SK-N-SH (cell line): ENCODE measurements around the gene TMX2. TPM values are rescaled to one million over a fixed set of nuclear protein-coding genes. Genes with fewer than 3 reads are reported as not detected.

Experiments
- CTCF ChIA-PET: fragments of 300-600, 350-600 bp; formaldehyde crosslinking; extraction: SDS; loops from one replicate; lab custom pipeline; 2021; lab: Yijun Ruan, JAX
- POLR2A ChIA-PET: fragments of 350-600 bp; sonication (Branson Sonifier 250); formaldehyde crosslinking; extraction: SDS; loops from one replicate; lab custom pipeline; 2020; ENCODE audit warnings: antibody characterized with exemption, inconsistent platforms; lab: Yijun Ruan, JAX
- DNase-seq: peaks from one replicate; pipeline ENCODE4 v3.0.0; 2012
- H2AFZ ChIP-seq: fragments of 200-600 bp; sonication (generic); 2 replicates; pipeline ENCODE4 v1.8.1; 2016; ENCODE audit warnings: antibody characterized with exemption, mild to moderate bottlenecking, low read depth
- H3F3A ChIP-seq: fragments of 200-600 bp; sonication (generic); replicated peaks from 2 replicates; pipeline ENCODE3; 2016; ENCODE audit warnings: antibody characterized with exemption, mild to moderate bottlenecking; ENCODE audit not compliant: insufficient read depth
- H3K27ac ChIP-seq, 2 experiments: fragments of 200-500 bp in 1 of 2; fragments of 200-600 bp in 1 of 2; sonication (Bioruptor generic) in 1 of 2; sonication (generic), shearing (Covaris generic) in 1 of 2; 2 replicates each; pipeline versions ENCODE4 v1.5.1 to v1.6.1; 2014 to 2016; ENCODE audit warnings: low read depth in 2 of 2, inconsistent platforms in 1 of 2, low read length in 1 of 2, mild to moderate bottlenecking in 1 of 2, mixed read lengths in 1 of 2
- H3K27me3 ChIP-seq: fragments of 200-600 bp; sonication (generic), shearing (Covaris generic); 2 replicates; pipeline ENCODE4 v1.6.1; 2016; ENCODE audit warnings: mixed run types; ENCODE audit not compliant: insufficient read depth
- H3K36me3 ChIP-seq, 2 experiments: fragments of 200-500 bp in 1 of 2; fragments of 200-600 bp in 1 of 2; sonication (Bioruptor generic) in 1 of 2; sonication (generic) in 1 of 2; replicated peaks in 1 of 2; 2 replicates each; pipeline versions ENCODE3 to v1.5.1; 2014 to 2016; ENCODE audit warnings: low read length in 1 of 2, mild to moderate bottlenecking in 1 of 2; ENCODE audit not compliant: insufficient read depth in 2 of 2, control insufficient read depth in 1 of 2
- H3K4me1 ChIP-seq, 2 experiments: fragments of 200-500 bp in 1 of 2; fragments of 200-600 bp in 1 of 2; sonication (Bioruptor generic) in 1 of 2; sonication (generic), shearing (Covaris generic) in 1 of 2; 2 replicates each; pipeline versions ENCODE4 v1.5.1 to v1.6.1; 2014 to 2016; ENCODE audit warnings: low read depth in 1 of 2, low read length in 1 of 2, mixed run types in 1 of 2; ENCODE audit not compliant: insufficient read depth in 2 of 2, control insufficient read depth in 1 of 2
- H3K4me2 ChIP-seq: fragments of 200-600 bp; sonication (generic), shearing (Covaris generic); 2 replicates; pipeline ENCODE4 v1.6.1; 2017; ENCODE audit warnings: mixed run types
- H3K4me3 ChIP-seq, 2 experiments: fragments of 200-500 bp in 1 of 2; fragments of 200-600 bp in 1 of 2; sonication (Bioruptor generic) in 1 of 2; sonication (generic), shearing (Covaris generic) in 1 of 2; 2 replicates each; pipeline versions ENCODE4 v1.5.1 to v1.8.1; 2014 to 2016; ENCODE audit warnings: low read depth in 2 of 2, inconsistent platforms in 1 of 2, low read length in 1 of 2, mild to moderate bottlenecking in 1 of 2, mixed read lengths in 1 of 2, moderate library complexity in 1 of 2
- H3K79me2 ChIP-seq: fragments of 200-600 bp; sonication (generic); 2 replicates; pipeline ENCODE4 v1.8.1; 2017; ENCODE audit warnings: mild to moderate bottlenecking; ENCODE audit not compliant: insufficient read depth
- H3K9ac ChIP-seq: fragments of 200-600 bp; sonication (generic); 2 replicates; pipeline ENCODE4 v1.6.1; 2017; ENCODE audit warnings: mixed run types
- H3K9me2 ChIP-seq: fragments of 200-600 bp; sonication (generic); 2 replicates; pipeline ENCODE4 v1.6.1; 2017; ENCODE audit warnings: mixed run types
- H3K9me3 ChIP-seq: fragments of 200-600 bp; sonication (generic); 2 replicates; pipeline ENCODE4 v1.6.1; 2017; ENCODE audit warnings: mixed run types, mild to moderate bottlenecking, moderate library complexity
- H4K20me1 ChIP-seq: fragments of 200-600 bp; sonication (generic); 2 replicates; pipeline ENCODE4 v1.6.1; 2017; ENCODE audit warnings: mild to moderate bottlenecking, mixed run types; ENCODE audit not compliant: insufficient read depth
- CHD2 ChIP-seq: fragments of 150-350 bp; IDR thresholded peaks from 2 replicates; pipeline ENCODE4 v1.6.1; 2018; ENCODE audit warnings: low read length; ENCODE audit not compliant: partially characterized antibody
- EP300 ChIP-seq, 2 experiments: IDR thresholded peaks; 2 replicates each; pipeline versions ENCODE4 v1.4.0 to v1.6.1; 2012; ENCODE audit warnings: borderline replicate concordance in 1 of 2, low read depth in 1 of 2, low read length in 1 of 2
- EZH2phosphoT487 ChIP-seq: fragments of 200-600 bp; sonication (generic); IDR thresholded peaks from 2 replicates; pipeline ENCODE4 v1.6.1; 2017; ENCODE audit warnings: low read depth, mixed run types, mild to moderate bottlenecking, antibody characterized with exemption, moderate library complexity, borderline replicate concordance
- FOSL2 ChIP-seq: IDR thresholded peaks from 2 replicates; pipeline ENCODE4 v1.4.0; 2012; ENCODE audit warnings: low read depth, mild to moderate bottlenecking, moderate library complexity, borderline replicate concordance
- GABPA ChIP-seq: IDR thresholded peaks from 2 replicates; pipeline ENCODE4 v1.4.0; 2012; ENCODE audit warnings: low read depth, mild to moderate bottlenecking
- IRF3 ChIP-seq: fragments of 150-350 bp; IDR thresholded peaks from 2 replicates; pipeline ENCODE4 v1.6.1; 2016; ENCODE audit warnings: mild to moderate bottlenecking, low read depth, low read length
- JUND ChIP-seq: IDR thresholded peaks from 2 replicates; pipeline ENCODE4 v1.4.0; 2012
- MXI1 ChIP-seq: IDR thresholded peaks from 2 replicates; pipeline ENCODE4 v1.6.1; 2012; ENCODE audit warnings: mild to moderate bottlenecking, low read depth, low read length, improper control_type of control experiment
- NFIC ChIP-seq: IDR thresholded peaks from 2 replicates; pipeline ENCODE4 v1.4.0; 2012; ENCODE audit warnings: borderline replicate concordance
- NRF1 ChIP-seq: IDR thresholded peaks from 2 replicates; pipeline ENCODE4 v1.6.1; 2012; ENCODE audit warnings: low read depth, mild to moderate bottlenecking, low read length
- RFX5 ChIP-seq: IDR thresholded peaks from 2 replicates; pipeline ENCODE4 v1.6.1; 2012; ENCODE audit warnings: mild to moderate bottlenecking, improper control_type of control experiment, low read length
- SIN3A ChIP-seq: IDR thresholded peaks from 2 replicates; pipeline ENCODE4 v1.6.1; 2012; ENCODE audit warnings: low read depth, mild to moderate bottlenecking, low read length, moderate library complexity, borderline replicate concordance
- TAF1 ChIP-seq: IDR thresholded peaks from 2 replicates; pipeline ENCODE4 v1.6.1; 2012; ENCODE audit warnings: low read depth, mild to moderate bottlenecking, low read length, moderate library complexity, borderline replicate concordance
- TEAD4 ChIP-seq: IDR thresholded peaks from 2 replicates; pipeline ENCODE4 v1.4.0; 2012; ENCODE audit warnings: mild to moderate bottlenecking, borderline replicate concordance; ENCODE audit not compliant: insufficient read depth
- USF1 ChIP-seq: IDR thresholded peaks from 2 replicates; pipeline ENCODE4 v1.4.0; 2012; ENCODE audit warnings: low read depth, borderline replicate concordance
- YY1 ChIP-seq: IDR thresholded peaks from 2 replicates; pipeline ENCODE4 v1.4.0; 2012; ENCODE audit warnings: low read depth, mild to moderate bottlenecking
- WGBS: methylation state at CpG from one replicate; pipeline ENCODE4 v1.1.6; 2017; ENCODE audit warnings: low lambda C conversion rate; 5-methylcytosine and 5-hydroxymethylcytosine counted together
- polyA plus RNA-seq, 3 experiments: library from polyadenylated mRNA; depleted of rRNA; stranded (reverse); fragments of >200 nt; gene quantifications; 2 replicates each; pipeline ENCODE4 v1.2.3, GENCODE V29; 2012
- TF ChIP-seq, protein P1 (sequence below): IDR thresholded peaks from 2 replicates; pipeline ENCODE4 v1.4.0; 2012; ENCODE audit warnings: low read depth
- TF ChIP-seq, protein P2 (sequence below): fragments of 200-600 bp; sonication (generic); IDR thresholded peaks from 2 replicates; pipeline ENCODE4 v1.6.1; 2017; ENCODE audit warnings: antibody characterized with exemption, mild to moderate bottlenecking, moderate library complexity
- TF ChIP-seq, protein P3 (sequence below): IDR thresholded peaks from 2 replicates; pipeline ENCODE4; 2012

The TMX2 gene
- polyA plus RNA-seq, 1 of the 3 experiments (the other 2 are of a cell fraction): 88.6 TPM

DNA sequence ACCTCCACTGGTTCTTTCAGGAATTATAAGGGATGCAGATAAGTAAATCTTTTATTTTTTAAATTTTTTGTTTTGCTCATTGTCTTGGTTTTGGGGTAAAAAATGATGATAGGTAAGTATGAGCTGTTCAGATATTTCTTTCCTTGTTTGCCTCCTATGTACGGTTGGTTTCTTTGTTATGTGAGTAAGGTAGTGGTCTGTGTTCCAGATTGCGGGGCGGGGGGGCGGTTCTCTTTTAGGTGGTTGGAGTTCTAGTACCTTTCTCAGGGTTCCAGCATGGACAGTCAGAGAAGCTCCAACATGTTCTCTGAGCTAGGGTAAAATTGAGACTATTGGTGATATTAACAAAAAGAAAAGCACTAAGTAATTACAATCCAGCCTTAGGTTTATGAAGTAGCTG, 51.6 kb downstream of the TMX2 start:
- Histone ChIP-seq H3K4me1 (peaks cover 5 to 17% of the 10 kb centered on the region in 2 experiments; a peak in 3 of 4 replicates), H3K79me2 (peaks cover 73% of the 10 kb centered on the region), H3K27me3 (no peaks in the 10 kb centered on the region), H3K36me3 (peaks cover 0 to 7% of the 10 kb centered on the region in 2 experiments), H3K4me2 (peak overlapping the region; percentile 86), H4K20me1 (peaks cover 44% of the 10 kb centered on the region), H3F3A (peaks cover 5% of the 10 kb centered on the region), H3K9me3 (no peaks in the 10 kb centered on the region), H3K9me2 (no peaks in the 10 kb centered on the region), H2AFZ (no peak overlapping the region), H3K27ac (peak overlapping the region; percentile 24 to 96; a peak in 2 of 4 replicates), H3K9ac (peak overlapping the region; percentile 95; the same call in 1 of the 2 replicates), H3K4me3 (peak overlapping the region; percentile 63 to 73)
- 52% methylated on average over 4 of the region's 4 CpGs for WGBS
- POLR2A ChIA-PET: interaction anchor here (0.7 kb wide), 1 partner anchor 12 kb away, joined by 3 read pairs; no protein-coding TSS in a partner anchor
- TF ChIP-seq, protein P1, sequence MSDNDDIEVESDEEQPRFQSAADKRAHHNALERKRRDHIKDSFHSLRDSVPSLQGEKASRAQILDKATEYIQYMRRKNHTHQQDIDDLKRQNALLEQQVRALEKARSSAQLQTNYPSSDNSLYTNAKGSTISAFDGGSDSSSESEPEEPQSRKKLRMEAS: no peak
- TF ChIP-seq CHD2: no peak
- TF ChIP-seq FOSL2: no peak
- no peak for TF ChIP-seq IRF3
- no peak for TF ChIP-seq TAF1
- TF ChIP-seq SIN3A: no peak
- CTCF ChIA-PET: interaction anchor here (1.0 to 10.0 kb wide), 6 partner anchors 13 to 306 kb away, joined by 3 to 116 read pairs (median 8); partner anchors contain the start of genes BTBD18 and UBE2L6
- no peak for DNase-seq

DNA sequence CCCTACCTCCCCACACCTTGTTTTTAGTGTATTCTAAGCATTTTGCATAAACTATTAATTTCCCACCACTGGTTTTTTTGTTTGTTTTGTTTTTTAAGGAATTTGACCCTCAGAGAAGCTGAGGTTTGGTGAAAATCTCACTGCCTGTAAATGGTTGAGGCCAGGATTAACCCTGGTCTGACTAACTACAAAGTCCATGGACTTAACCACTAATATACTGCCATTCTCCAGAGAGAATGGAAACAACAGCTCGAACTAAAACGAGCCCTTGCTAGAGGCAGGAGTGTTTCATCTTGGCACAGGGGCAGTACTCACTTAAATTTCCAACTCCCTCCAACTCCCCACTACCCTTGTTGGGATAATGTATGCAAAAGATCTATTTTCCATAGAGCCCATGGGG, 52.2 kb downstream of the TMX2 start:
- H3K9me2 ChIP-seq: no peaks in the 10 kb centered on the region
- 34% methylated on average over 2 of the region's 2 CpGs for WGBS
- no peak for DNase-seq
- no peak overlapping the region for H2AFZ ChIP-seq
- H3K79me2 ChIP-seq: peaks cover 79% of the 10 kb centered on the region
- peaks cover 48% of the 10 kb centered on the region for H4K20me1 ChIP-seq
- peak overlapping the region in 1 of 2 experiments; percentile 5; a peak in 1 of 4 replicates for H3K27ac ChIP-seq
- peak overlapping the region; percentile 86 for H3K4me2 ChIP-seq
- no peaks in the 10 kb centered on the region for H3K9me3 ChIP-seq
- H3K27me3 ChIP-seq: no peaks in the 10 kb centered on the region
- H3K9ac ChIP-seq: peak overlapping the region; percentile 95; the same call in 1 of the 2 replicates
- H3K4me1 ChIP-seq: peaks cover 5 to 17% of the 10 kb centered on the region in 2 experiments; a peak in 3 of 4 replicates
- peak overlapping the region; percentile 63 to 73 for H3K4me3 ChIP-seq
- ChIA-PET POLR2A (interaction anchor here (0.7 kb wide), 1 partner anchor 12 kb away, joined by 3 read pairs; no protein-coding TSS in a partner anchor), CTCF (interaction anchor here (1.7 to 10.0 kb wide), 3 partner anchors 14 to 196 kb away, joined by 6 to 116 read pairs (median 12); partner anchors contain the start of gene UBE2L6)
- peaks cover 5% of the 10 kb centered on the region for H3F3A ChIP-seq
- peaks cover 0 to 7% of the 10 kb centered on the region in 2 experiments for H3K36me3 ChIP-seq
- TF ChIP-seq MXI1 (no peak), NRF1 (no peak), EP300 (IDR thresholded peaks at IDR 0.05; ENCODE audit: borderline replicate concordance in 1 of 2, low read depth in 1 of 2, low read length in 1 of 2) (no peak), NFIC (no peak), JUND (no peak), SIN3A (no peak), CHD2 (no peak), USF1 (no peak), TAF1 (no peak), GABPA (no peak), EZH2phosphoT487 (no peak), YY1 (no peak), TEAD4 (no peak), RFX5 (no peak)
- TF ChIP-seq, protein P2, sequence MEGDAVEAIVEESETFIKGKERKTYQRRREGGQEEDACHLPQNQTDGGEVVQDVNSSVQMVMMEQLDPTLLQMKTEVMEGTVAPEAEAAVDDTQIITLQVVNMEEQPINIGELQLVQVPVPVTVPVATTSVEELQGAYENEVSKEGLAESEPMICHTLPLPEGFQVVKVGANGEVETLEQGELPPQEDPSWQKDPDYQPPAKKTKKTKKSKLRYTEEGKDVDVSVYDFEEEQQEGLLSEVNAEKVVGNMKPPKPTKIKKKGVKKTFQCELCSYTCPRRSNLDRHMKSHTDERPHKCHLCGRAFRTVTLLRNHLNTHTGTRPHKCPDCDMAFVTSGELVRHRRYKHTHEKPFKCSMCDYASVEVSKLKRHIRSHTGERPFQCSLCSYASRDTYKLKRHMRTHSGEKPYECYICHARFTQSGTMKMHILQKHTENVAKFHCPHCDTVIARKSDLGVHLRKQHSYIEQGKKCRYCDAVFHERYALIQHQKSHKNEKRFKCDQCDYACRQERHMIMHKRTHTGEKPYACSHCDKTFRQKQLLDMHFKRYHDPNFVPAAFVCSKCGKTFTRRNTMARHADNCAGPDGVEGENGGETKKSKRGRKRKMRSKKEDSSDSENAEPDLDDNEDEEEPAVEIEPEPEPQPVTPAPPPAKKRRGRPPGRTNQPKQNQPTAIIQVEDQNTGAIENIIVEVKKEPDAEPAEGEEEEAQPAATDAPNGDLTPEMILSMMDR: no peak
- TF ChIP-seq, protein P3, sequence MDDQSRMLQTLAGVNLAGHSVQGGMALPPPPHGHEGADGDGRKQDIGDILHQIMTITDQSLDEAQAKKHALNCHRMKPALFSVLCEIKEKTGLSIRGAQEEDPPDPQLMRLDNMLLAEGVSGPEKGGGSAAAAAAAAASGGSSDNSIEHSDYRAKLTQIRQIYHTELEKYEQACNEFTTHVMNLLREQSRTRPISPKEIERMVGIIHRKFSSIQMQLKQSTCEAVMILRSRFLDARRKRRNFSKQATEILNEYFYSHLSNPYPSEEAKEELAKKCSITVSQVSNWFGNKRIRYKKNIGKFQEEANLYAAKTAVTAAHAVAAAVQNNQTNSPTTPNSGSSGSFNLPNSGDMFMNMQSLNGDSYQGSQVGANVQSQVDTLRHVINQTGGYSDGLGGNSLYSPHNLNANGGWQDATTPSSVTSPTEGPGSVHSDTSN: no peak
